Measurements from ENCODE around the gene CUBN.

Gene CUBN

GRCh38 chr10:17003151-17003550 is 126.5 kb downstream of the CUBN start:
- no peak overlapping the region for H3K4me3 ChIP-seq (ENCODE audit: insufficient read depth, low read depth, low read length)
- H3K36me3 ChIP-seq (ENCODE audit: control insufficient read depth, insufficient read depth, low read length): no peaks in the 10 kb centered on the region
- WGBS, 2 experiments: 90 to 97% methylated on average over 5 to 7 of the region's 7 CpGs
- no peaks in the 10 kb centered on the region for H3K9me3 ChIP-seq (ENCODE audit: control insufficient read depth, low read length)
- H3K4me1 ChIP-seq (ENCODE audit: control insufficient read depth, insufficient read depth, low read length): no peaks in the 10 kb centered on the region
- peaks cover 6% of the 10 kb centered on the region for H3K27me3 ChIP-seq (ENCODE audit: control insufficient read depth, insufficient read depth, low read length, poor library complexity, severe bottlenecking)
- H3K27ac ChIP-seq (ENCODE audit: insufficient read depth, low read depth, low read length, poor library complexity, severe bottlenecking): no peak overlapping the region

DNA sequence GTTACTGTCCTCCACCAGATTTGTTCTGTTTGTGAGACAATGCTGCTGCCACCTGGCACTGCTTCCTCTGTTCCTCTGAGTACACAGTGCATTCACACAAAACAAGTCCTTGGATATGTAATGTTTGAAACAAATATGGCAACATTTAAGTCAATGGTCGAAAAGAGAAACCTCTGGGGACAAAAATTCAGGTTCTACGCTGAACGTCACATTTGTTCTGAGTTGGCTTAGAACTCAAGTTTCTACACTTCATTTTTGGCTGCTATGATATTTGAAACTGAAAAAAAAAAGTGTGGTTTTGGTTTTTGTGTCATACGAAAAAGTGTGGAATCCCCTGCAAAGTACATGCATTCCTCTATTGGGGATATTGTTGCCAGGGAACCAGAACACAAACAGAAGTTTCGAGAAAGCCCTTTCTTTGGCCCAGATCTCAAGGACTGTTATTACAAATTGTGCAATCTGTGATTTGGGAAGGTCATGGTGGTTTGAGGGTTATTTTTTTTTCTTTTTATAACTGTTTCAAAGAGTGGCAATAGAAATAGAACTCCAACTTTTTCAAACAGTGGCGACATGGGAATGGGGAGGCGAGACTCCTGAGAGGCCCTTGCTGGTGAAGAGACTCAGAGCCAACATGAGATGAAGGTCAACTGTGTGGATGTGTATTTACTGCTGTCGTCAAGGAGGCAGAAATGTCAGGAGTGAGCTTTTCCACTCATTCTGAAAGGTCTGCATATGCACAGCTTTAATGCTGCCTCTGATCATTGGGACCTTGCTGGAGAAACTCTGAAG is 127.5 kb downstream of the CUBN start:
- H3K27me3 ChIP-seq (ENCODE audit: control insufficient read depth, insufficient read depth, low read length, poor library complexity, severe bottlenecking): peaks cover 6% of the 10 kb centered on the region
- no peak overlapping the region for H3K4me3 ChIP-seq (ENCODE audit: insufficient read depth, low read depth, low read length)
- H3K9me3 ChIP-seq (ENCODE audit: control insufficient read depth, low read length): no peaks in the 10 kb centered on the region
- H3K36me3 ChIP-seq (ENCODE audit: control insufficient read depth, insufficient read depth, low read length): no peaks in the 10 kb centered on the region
- H3K4me1 ChIP-seq (ENCODE audit: control insufficient read depth, insufficient read depth, low read length): no peaks in the 10 kb centered on the region
- H3K27ac ChIP-seq (ENCODE audit: insufficient read depth, low read depth, low read length, poor library complexity, severe bottlenecking): peak overlapping the region; percentile 22
- WGBS, 2 experiments: 92 to 93% methylated on average over 8 of the region's 8 CpGs

GRCh38 chr10:17001297-17001744 is 128.3 kb downstream of the CUBN start:
- WGBS, 2 experiments: 82 to 85% methylated on average over 8 to 9 of the region's 9 CpGs
- Histone ChIP-seq H3K9me3 (ENCODE audit: control insufficient read depth, low read length) (no peaks in the 10 kb centered on the region), H3K36me3 (ENCODE audit: control insufficient read depth, insufficient read depth, low read length) (no peaks in the 10 kb centered on the region), H3K4me3 (ENCODE audit: insufficient read depth, low read depth, low read length) (no peak overlapping the region), H3K27me3 (ENCODE audit: control insufficient read depth, insufficient read depth, low read length, poor library complexity, severe bottlenecking) (peaks cover 6% of the 10 kb centered on the region), H3K27ac (ENCODE audit: insufficient read depth, low read depth, low read length, poor library complexity, severe bottlenecking) (no peak overlapping the region), H3K4me1 (ENCODE audit: control insufficient read depth, insufficient read depth, low read length) (peaks cover under 1% of the 10 kb centered on the region)

GRCh38 chr10:16999665-17000451 is 129.8 kb downstream of the CUBN start:
- H3K27ac ChIP-seq (ENCODE audit: insufficient read depth, low read depth, low read length, poor library complexity, severe bottlenecking): no peak overlapping the region
- 92 to 93% methylated on average over 7 to 10 of the region's 10 CpGs for WGBS, 2 experiments

DNA sequence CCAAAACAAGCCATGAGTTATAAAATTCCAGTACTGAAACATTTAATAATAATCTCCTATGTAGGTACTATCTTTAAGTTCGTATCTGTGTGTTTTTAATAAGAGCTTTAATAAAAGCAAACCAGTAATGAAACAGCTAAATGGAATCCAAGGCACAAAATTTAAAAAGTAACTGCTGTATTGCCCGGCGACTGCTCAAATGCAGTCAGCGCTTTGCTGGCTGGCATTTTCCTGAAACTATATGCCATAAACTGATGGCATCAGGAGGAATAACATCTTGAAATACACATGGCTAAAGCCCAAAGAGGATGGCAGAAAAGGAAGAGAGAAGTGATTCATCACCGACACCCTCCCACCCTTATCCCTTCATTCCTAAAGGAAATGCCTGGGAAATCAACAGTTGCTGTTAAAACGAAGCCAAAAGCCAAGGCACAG is 133.1 kb downstream of the CUBN start:
- WGBS, 2 experiments: 95 to 97% methylated on average over 3 to 4 of the region's 6 CpGs
- H3K4me3 ChIP-seq (ENCODE audit: insufficient read depth, low read depth, low read length): no peak overlapping the region
- H3K27ac ChIP-seq (ENCODE audit: insufficient read depth, low read depth, low read length, poor library complexity, severe bottlenecking): peak overlapping the region; percentile 63

More at GRCh38 chr10:16999665-17000451, 129.8 kb downstream of the CUBN start:
- no peak overlapping the region for H3K4me3 ChIP-seq (ENCODE audit: insufficient read depth, low read depth, low read length)
- peaks cover 6% of the 10 kb centered on the region for H3K27me3 ChIP-seq (ENCODE audit: control insufficient read depth, insufficient read depth, low read length, poor library complexity, severe bottlenecking)
- H3K36me3 ChIP-seq (ENCODE audit: control insufficient read depth, insufficient read depth, low read length): no peaks in the 10 kb centered on the region
- H3K9me3 ChIP-seq (ENCODE audit: control insufficient read depth, low read length): no peaks in the 10 kb centered on the region
- peaks cover 6% of the 10 kb centered on the region for H3K4me1 ChIP-seq (ENCODE audit: control insufficient read depth, insufficient read depth, low read length)

GRCh38 chr10:16995867-16996529 is 133.6 kb downstream of the CUBN start:
- Histone ChIP-seq H3K36me3 (ENCODE audit: control insufficient read depth, insufficient read depth, low read length) (no peaks in the 10 kb centered on the region), H3K4me3 (ENCODE audit: insufficient read depth, low read depth, low read length) (no peak overlapping the region), H3K9me3 (ENCODE audit: control insufficient read depth, low read length) (no peaks in the 10 kb centered on the region), H3K4me1 (ENCODE audit: control insufficient read depth, insufficient read depth, low read length) (peaks cover 6% of the 10 kb centered on the region), H3K27ac (ENCODE audit: insufficient read depth, low read depth, low read length, poor library complexity, severe bottlenecking) (peak overlapping the region; percentile 63), H3K27me3 (ENCODE audit: control insufficient read depth, insufficient read depth, low read length, poor library complexity, severe bottlenecking) (no peaks in the 10 kb centered on the region)
- WGBS, 2 experiments: 79 to 82% methylated on average over 6 of the region's 6 CpGs

More for the DNA sequence above, 133.1 kb downstream of the CUBN start:
- H3K9me3 ChIP-seq (ENCODE audit: control insufficient read depth, low read length): no peaks in the 10 kb centered on the region
- no peaks in the 10 kb centered on the region for H3K27me3 ChIP-seq (ENCODE audit: control insufficient read depth, insufficient read depth, low read length, poor library complexity, severe bottlenecking)
- H3K4me1 ChIP-seq (ENCODE audit: control insufficient read depth, insufficient read depth, low read length): peaks cover 6% of the 10 kb centered on the region
- no peaks in the 10 kb centered on the region for H3K36me3 ChIP-seq (ENCODE audit: control insufficient read depth, insufficient read depth, low read length)

DNA sequence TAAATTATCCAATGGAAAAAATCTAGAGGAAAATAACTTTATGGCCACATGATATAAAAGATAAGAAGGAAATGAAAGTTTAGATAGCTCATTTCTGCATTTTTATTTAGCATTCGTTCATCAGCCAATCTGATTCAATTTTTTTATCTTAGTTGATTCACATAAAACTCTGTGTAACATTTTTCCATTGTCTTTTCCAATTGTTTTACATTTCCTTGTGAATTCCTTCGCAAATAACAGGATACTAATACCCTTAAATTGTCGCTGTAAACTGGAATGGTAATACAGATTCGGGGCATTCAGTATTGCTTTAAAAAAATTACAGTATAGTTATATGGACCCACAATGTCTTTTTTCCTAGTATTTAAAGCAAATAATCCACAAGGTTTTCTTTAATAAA is 136.4 kb downstream of the CUBN start:
- peaks cover 6% of the 10 kb centered on the region for H3K4me1 ChIP-seq (ENCODE audit: control insufficient read depth, insufficient read depth, low read length)
- H3K27me3 ChIP-seq (ENCODE audit: control insufficient read depth, insufficient read depth, low read length, poor library complexity, severe bottlenecking): no peaks in the 10 kb centered on the region
- H3K36me3 ChIP-seq (ENCODE audit: control insufficient read depth, insufficient read depth, low read length): no peaks in the 10 kb centered on the region
- H3K4me3 ChIP-seq (ENCODE audit: insufficient read depth, low read depth, low read length): no peak overlapping the region
- H3K9me3 ChIP-seq (ENCODE audit: control insufficient read depth, low read length): no peaks in the 10 kb centered on the region
- no peak overlapping the region for H3K27ac ChIP-seq (ENCODE audit: insufficient read depth, low read depth, low read length, poor library complexity, severe bottlenecking)
- 89 to 96% methylated on average over 3 to 4 of the region's 4 CpGs for WGBS, 2 experiments

DNA sequence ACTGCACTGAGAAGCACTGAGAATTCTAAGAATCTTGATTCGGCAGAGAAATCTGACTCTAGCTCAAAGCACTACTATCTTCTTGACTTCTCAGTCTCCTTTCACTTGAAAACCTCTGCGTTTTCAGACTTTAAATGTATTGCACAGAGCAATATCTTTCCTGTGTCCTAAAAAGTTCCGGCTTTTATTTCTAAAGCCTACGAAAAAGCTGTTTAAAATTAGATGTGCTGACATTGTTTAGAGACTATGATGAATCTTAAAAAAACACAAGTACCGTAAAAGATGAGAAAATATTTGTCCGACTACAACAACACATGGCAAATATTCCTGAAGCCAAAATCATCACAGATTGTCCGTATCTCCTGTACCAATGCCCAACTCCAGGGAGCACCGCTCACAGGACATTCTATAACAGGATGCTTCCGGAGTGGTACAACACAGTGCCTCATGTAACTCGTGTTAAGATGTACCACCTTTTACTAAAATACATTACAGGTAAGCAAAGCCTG is 136.9 kb downstream of the CUBN start:
- Histone ChIP-seq H3K9me3 (ENCODE audit: control insufficient read depth, low read length) (no peaks in the 10 kb centered on the region), H3K36me3 (ENCODE audit: control insufficient read depth, insufficient read depth, low read length) (no peaks in the 10 kb centered on the region), H3K4me1 (ENCODE audit: control insufficient read depth, insufficient read depth, low read length) (peaks cover 9% of the 10 kb centered on the region), H3K27ac (ENCODE audit: insufficient read depth, low read depth, low read length, poor library complexity, severe bottlenecking) (no peak overlapping the region), H3K27me3 (ENCODE audit: control insufficient read depth, insufficient read depth, low read length, poor library complexity, severe bottlenecking) (no peaks in the 10 kb centered on the region), H3K4me3 (ENCODE audit: insufficient read depth, low read depth, low read length) (no peak overlapping the region)
- WGBS, 2 experiments: 94% methylated on average over 10 of the region's 10 CpGs

GRCh38 chr10:16991011-16991410 is 138.6 kb downstream of the CUBN start:
- Histone ChIP-seq H3K27ac (ENCODE audit: insufficient read depth, low read depth, low read length, poor library complexity, severe bottlenecking) (no peak overlapping the region), H3K27me3 (ENCODE audit: control insufficient read depth, insufficient read depth, low read length, poor library complexity, severe bottlenecking) (no peaks in the 10 kb centered on the region), H3K36me3 (ENCODE audit: control insufficient read depth, insufficient read depth, low read length) (no peaks in the 10 kb centered on the region), H3K4me3 (ENCODE audit: insufficient read depth, low read depth, low read length) (no peak overlapping the region), H3K4me1 (ENCODE audit: control insufficient read depth, insufficient read depth, low read length) (peaks cover 21% of the 10 kb centered on the region), H3K9me3 (ENCODE audit: control insufficient read depth, low read length) (no peaks in the 10 kb centered on the region)
- WGBS, 2 experiments: 94 to 96% methylated on average over 2 of the region's 2 CpGs

Data from ectodermal cell (in vitro differentiated cells).